GM23248 (cell line): ENCODE measurements around the gene CNTN1.

Experiments
- EZH2 ChIP-seq: fragments of 200-600 bp; sonication (generic); IDR thresholded peaks from 2 replicates; pipeline ENCODE4 v1.6.1; 2018; ENCODE audit warnings: antibody characterized with exemption, mild to moderate bottlenecking; ENCODE audit not compliant: insufficient read depth, poor library complexity, severe bottlenecking
- EZH2phosphoT487 ChIP-seq: fragments of 200-600 bp; sonication (generic); IDR thresholded peaks from 2 replicates; pipeline ENCODE4 v1.6.1; 2018; ENCODE audit warnings: antibody characterized with exemption, moderate library complexity, mild to moderate bottlenecking, low read depth; ENCODE audit not compliant: insufficient read depth

GRCh38 chr12:40727774-40728483 lies 35.7 kb downstream of the CNTN1 start:
- no peak for TF ChIP-seq EZH2
- TF ChIP-seq EZH2phosphoT487, result no peak
